Neural cell (in vitro differentiated cells): ENCODE measurements around the gene ARFGAP3.

ENCODE experiments used
- CTCF ChIP-seq: fragments of 450-650 bp; IDR thresholded peaks from 2 replicates; pipeline ENCODE4 v1.5.1; 2014; ENCODE audit warnings: antibody characterized with exemption, mild to moderate bottlenecking, moderate library complexity; ENCODE audit not compliant: poor library complexity, severe bottlenecking
- EP300 ChIP-seq: fragments of 450-650 bp; conservative IDR thresholded peaks from 2 replicates; pipeline ENCODE4 v1.6.1; 2014; ENCODE audit warnings: antibody characterized with exemption, mild to moderate bottlenecking, moderate library complexity; ENCODE audit not compliant: poor library complexity, severe bottlenecking
- POLR2AphosphoS5 ChIP-seq: IDR thresholded peaks from 2 replicates; pipeline ENCODE4 v1.6.1; 2012
- SMC3 ChIP-seq: fragments of 450-650 bp; conservative IDR thresholded peaks from 2 replicates; pipeline ENCODE4 v1.6.1; 2014; ENCODE audit warnings: antibody characterized with exemption, mild to moderate bottlenecking, moderate library complexity; ENCODE audit not compliant: poor library complexity
- TAF1 ChIP-seq: IDR thresholded peaks from 2 replicates; pipeline ENCODE4 v1.6.1; 2012; ENCODE audit warnings: low read depth

GRCh38 chr22:42801252-42802080 lies 55.6 kb downstream of the ARFGAP3 start:
- TF ChIP-seq SMC3 (no peak), CTCF (no peak), POLR2AphosphoS5 (no peak), TAF1 (no peak), EP300 (no peak)
